ENCODE measurements around the gene DBNL. TPM values are rescaled to one million over a fixed set of nuclear protein-coding genes. Genes with fewer than 3 reads are reported as not detected.

Gene DBNL
- total RNA-seq, 1 donor from 2014 or later: 85.0 TPM

DNA sequence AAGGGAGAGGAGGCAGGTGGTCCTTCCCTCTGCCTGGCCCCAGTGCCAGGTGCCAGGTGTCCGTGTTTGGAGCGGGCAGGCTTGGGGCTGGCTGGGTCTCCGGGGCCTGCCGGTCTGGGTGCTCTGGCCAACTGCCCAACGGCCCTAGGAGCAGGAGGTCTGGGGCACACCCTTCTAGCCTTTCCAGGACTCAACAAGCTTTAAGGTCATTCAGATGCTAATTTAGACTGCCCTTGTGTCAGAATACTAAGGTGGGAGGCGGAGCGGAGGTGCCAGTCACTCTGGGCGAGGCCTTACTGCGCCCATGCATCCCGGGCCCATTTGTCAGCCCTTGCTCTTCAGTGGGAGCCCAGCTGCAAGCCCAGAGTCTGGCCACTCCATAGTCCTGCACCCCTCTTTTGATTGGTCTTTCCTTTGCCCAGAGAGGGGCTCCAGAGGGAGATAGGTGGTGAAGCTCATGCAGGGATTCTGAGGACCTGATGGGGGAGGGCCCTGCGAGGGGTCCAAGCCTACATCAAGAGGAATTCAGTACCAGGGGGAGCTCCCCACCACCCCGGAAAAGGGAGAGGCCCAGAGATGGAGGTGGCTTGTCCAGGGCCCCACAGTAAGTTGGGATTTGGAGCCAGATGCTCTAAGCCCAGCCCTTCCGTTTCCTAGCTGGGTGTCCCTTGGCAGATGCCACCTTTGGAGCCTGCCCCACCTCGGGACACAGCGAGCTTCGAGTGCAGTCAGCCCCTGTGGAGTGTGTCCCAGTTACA is 19.6 kb downstream of the DBNL start:
- H3K9me3 ChIP-seq (ENCODE audit: insufficient read depth, low read depth, low read length): no peaks in the 10 kb centered on the region
- no peaks in the 10 kb centered on the region for H3K79me2 ChIP-seq (ENCODE audit: insufficient read depth, low read length)
- no peak overlapping the region for H2AFZ ChIP-seq (ENCODE audit: low read depth, low read length)
- no peaks in the 10 kb centered on the region for H3K27me3 Mint-ChIP-seq (ENCODE audit: low read depth, unreplicated experiment)
- H3K4me3 ChIP-seq (ENCODE audit: insufficient read depth, low read depth, low read length): no peak overlapping the region
- H3K27me3 ChIP-seq (ENCODE audit: insufficient read depth, low read length): peaks cover 3% of the 10 kb centered on the region
- no peak for TF ChIP-seq CTCF (IDR thresholded peaks at IDR 0.05; ENCODE audit: insufficient read depth, low read depth, low read length)
- no peak for TF ChIP-seq EZH2 (IDR thresholded peaks at IDR 0.05; ENCODE audit: insufficient read depth, low read length)
- no peaks in the 10 kb centered on the region for H3K9me3 Mint-ChIP-seq (ENCODE audit: unreplicated experiment)
- no peak overlapping the region for H3K4me2 ChIP-seq (ENCODE audit: low read length)
- peaks cover 14% of the 10 kb centered on the region for H3K4me1 Mint-ChIP-seq (ENCODE audit: low read depth, unreplicated experiment)
- H3K9ac ChIP-seq (ENCODE audit: low read length): no peak overlapping the region
- H4K20me1 ChIP-seq (ENCODE audit: insufficient read depth, low read length): peaks cover 70% of the 10 kb centered on the region
- peaks cover 9% of the 10 kb centered on the region for H3K36me3 ChIP-seq (ENCODE audit: insufficient read depth, low read length)
- H3K4me1 ChIP-seq (ENCODE audit: insufficient read depth, low read length): peaks cover 3% of the 10 kb centered on the region
- no peak overlapping the region for H3K27ac ChIP-seq (ENCODE audit: low read depth, low read length)
- peaks cover 14% of the 10 kb centered on the region for H3K36me3 Mint-ChIP-seq (ENCODE audit: low read depth, unreplicated experiment)
- DNase-seq (ENCODE audit: low read depth) (no peak), FAIRE-seq (no peak)
- no peak overlapping the region for H3K4me3 Mint-ChIP-seq (ENCODE audit: unreplicated experiment)
- H3K27ac Mint-ChIP-seq (ENCODE audit: unreplicated experiment): no peak overlapping the region

- DNase-seq (ENCODE audit: low read depth) (no peak), FAIRE-seq (no peak)
- no peaks in the 10 kb centered on the region for H3K27me3 Mint-ChIP-seq (ENCODE audit: low read depth, unreplicated experiment)
- H3K27me3 ChIP-seq (ENCODE audit: insufficient read depth, low read length): peaks cover 3% of the 10 kb centered on the region
- H3K4me2 ChIP-seq (ENCODE audit: low read length): peak overlapping the region; percentile 10
- no peak overlapping the region for H2AFZ ChIP-seq (ENCODE audit: low read depth, low read length)
- H3K27ac ChIP-seq (ENCODE audit: low read depth, low read length): no peak overlapping the region
- H3K9me3 Mint-ChIP-seq (ENCODE audit: unreplicated experiment): no peaks in the 10 kb centered on the region
- H3K36me3 Mint-ChIP-seq (ENCODE audit: low read depth, unreplicated experiment): peaks cover 11% of the 10 kb centered on the region
- H3K4me1 ChIP-seq (ENCODE audit: insufficient read depth, low read length): peaks cover 3% of the 10 kb centered on the region
- no peaks in the 10 kb centered on the region for H3K79me2 ChIP-seq (ENCODE audit: insufficient read depth, low read length)
- H3K9me3 ChIP-seq (ENCODE audit: insufficient read depth, low read depth, low read length): no peaks in the 10 kb centered on the region
- no peak overlapping the region for H3K9ac ChIP-seq (ENCODE audit: low read length)
- no peak overlapping the region for H3K4me3 ChIP-seq (ENCODE audit: insufficient read depth, low read depth, low read length)
- no peak overlapping the region for H3K27ac Mint-ChIP-seq (ENCODE audit: unreplicated experiment)
- TF ChIP-seq CTCF (IDR thresholded peaks at IDR 0.05; ENCODE audit: insufficient read depth, low read depth, low read length): no peak
- peaks cover 62% of the 10 kb centered on the region for H4K20me1 ChIP-seq (ENCODE audit: insufficient read depth, low read length)
- H3K4me1 Mint-ChIP-seq (ENCODE audit: low read depth, unreplicated experiment): peaks cover 14% of the 10 kb centered on the region
- H3K4me3 Mint-ChIP-seq (ENCODE audit: unreplicated experiment): no peak overlapping the region
- H3K36me3 ChIP-seq (ENCODE audit: insufficient read depth, low read length): peaks cover 5% of the 10 kb centered on the region
Observed at GRCh38 chr7:44064791-44065430, 20.4 kb downstream of the DBNL start.

All from astrocyte (in vitro differentiated cells and primary cell).